Measurements from ENCODE around the gene KBTBD4. TPM values are rescaled to one million over a fixed set of nuclear protein-coding genes. Genes with fewer than 3 reads are reported as not detected.

The KBTBD4 gene
- total and polyA plus RNA-seq, 2 of the 13 experiments (the other 11 are each of a cell fraction or from before 2014, with no cell fraction given) = 8.5 to 12.8 TPM

DNA sequence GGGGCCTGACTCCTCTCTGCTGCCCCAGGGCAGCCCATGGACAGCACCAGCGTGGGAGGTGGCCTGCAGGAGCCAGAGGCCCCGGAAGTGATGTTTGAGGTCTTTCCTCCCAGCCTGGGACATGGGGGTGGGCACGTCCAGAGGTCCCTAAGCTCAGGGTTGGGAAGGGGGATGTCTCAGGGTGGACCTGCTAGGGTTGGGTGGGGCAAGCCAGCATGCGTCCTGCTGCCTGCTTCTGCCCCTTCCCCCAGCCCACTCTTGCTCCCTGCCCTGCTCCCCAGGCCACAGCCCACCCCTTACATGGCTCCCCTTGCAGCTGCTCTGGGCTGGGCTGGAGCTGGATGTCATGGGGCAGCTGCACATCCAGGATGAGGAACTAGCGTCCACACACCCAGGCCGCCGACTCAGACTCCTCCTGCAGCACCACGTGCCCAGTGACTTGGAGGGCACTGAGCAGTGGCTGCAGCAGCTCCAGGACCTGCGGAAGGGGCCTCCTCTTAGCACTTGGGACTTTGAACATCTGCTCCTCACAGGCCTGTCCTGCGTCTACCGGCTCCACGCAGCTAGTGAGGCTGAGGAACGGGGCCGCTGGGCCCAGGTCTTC lies 9.1 kb upstream of the KBTBD4 start (continued):
- TF ChIP-seq HOXD1 (CRISPR knock-in tag; IDR thresholded peaks at IDR 0.05) = 0 out of 2 replicates have a peak, but pooled peaks have one; percentile 30
- TF ChIP-seq, protein P1, sequence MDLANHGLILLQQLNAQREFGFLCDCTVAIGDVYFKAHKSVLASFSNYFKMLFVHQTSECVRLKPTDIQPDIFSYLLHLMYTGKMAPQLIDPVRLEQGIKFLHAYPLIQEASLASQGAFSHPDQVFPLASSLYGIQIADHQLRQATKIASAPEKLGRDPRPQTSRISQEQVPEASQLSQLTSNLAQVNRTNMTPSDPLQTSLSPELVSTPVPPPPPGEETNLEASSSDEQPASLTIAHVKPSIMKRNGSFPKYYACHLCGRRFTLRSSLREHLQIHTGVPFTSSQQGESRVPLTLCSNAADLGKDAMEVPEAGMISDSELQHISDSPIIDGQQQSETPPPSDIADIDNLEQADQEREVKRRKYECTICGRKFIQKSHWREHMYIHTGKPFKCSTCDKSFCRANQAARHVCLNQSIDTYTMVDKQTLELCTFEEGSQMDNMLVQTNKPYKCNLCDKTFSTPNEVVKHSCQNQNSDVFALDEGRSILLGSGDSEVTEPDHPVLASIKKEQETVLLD (CRISPR knock-in tag; IDR thresholded peaks at IDR 0.05; ENCODE audit: low read depth) = no peak
- TF ChIP-seq REPIN1 (CRISPR knock-in tag; IDR thresholded peaks at IDR 0.05; ENCODE audit: borderline replicate concordance, low read depth) = peak; percentile 43; the same call in 1 of the 2 replicates
- 0 out of 2 replicates have a peak, but pooled peaks have one; percentile 9 for TF ChIP-seq ZMYM4 (CRISPR knock-in tag; IDR thresholded peaks at IDR 0.05)
- TF ChIP-seq EED (CRISPR knock-in tag; IDR thresholded peaks at IDR 0.05) = 0 out of 2 replicates have a peak, but pooled peaks have one; percentile 50
- TF ChIP-seq ZNF615 (CRISPR knock-in tag; IDR thresholded peaks at IDR 0.05; ENCODE audit: borderline replicate concordance) = no peak
- TF ChIP-seq, protein P2, sequence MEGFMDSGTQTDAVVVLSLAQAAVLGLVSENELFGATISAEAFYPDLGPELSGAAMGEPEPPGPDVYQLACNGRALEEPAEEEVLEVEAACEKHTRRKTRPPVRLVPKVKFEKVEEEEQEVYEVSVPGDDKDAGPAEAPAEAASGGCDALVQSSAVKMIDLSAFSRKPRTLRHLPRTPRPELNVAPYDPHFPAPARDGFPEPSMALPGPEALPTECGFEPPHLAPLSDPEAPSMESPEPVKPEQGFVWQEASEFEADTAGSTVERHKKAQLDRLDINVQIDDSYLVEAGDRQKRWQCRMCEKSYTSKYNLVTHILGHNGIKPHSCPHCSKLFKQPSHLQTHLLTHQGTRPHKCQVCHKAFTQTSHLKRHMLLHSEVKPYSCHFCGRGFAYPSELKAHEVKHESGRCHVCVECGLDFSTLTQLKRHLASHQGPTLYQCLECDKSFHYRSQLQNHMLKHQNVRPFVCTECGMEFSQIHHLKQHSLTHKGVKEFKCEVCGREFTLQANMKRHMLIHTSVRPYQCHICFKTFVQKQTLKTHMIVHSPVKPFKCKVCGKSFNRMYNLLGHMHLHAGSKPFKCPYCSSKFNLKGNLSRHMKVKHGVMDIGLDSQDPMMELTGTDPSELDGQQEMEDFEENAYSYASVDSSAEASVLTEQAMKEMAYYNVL (CRISPR knock-in tag; IDR thresholded peaks at IDR 0.05; ENCODE audit: borderline replicate concordance) = 0 out of 2 replicates have a peak, but pooled peaks have one; percentile 35
- no peak for TF ChIP-seq ESRRA (CRISPR knock-in tag; IDR thresholded peaks at IDR 0.05; ENCODE audit: low read depth)
- peak; percentile 57; the same call in 1 of the 2 replicates for TF ChIP-seq ZNF430 (CRISPR knock-in tag; IDR thresholded peaks at IDR 0.05)
- TF ChIP-seq ZNF30 (CRISPR knock-in tag; IDR thresholded peaks at IDR 0.05) = no peak
- TF ChIP-seq SP2 (CRISPR knock-in tag; IDR thresholded peaks at IDR 0.05) = no peak
- peak; percentile 52; the same call in 1 of the 2 replicates for TF ChIP-seq RBFOX2 (IDR thresholded peaks at IDR 0.05; ENCODE audit: low read depth, low read length)
- no peak for TF ChIP-seq ATAD3A (CRISPR knock-in tag; IDR thresholded peaks at IDR 0.05)
- TF ChIP-seq ATF7 (IDR thresholded peaks at IDR 0.05) = no peak
- TF ChIP-seq ATF7 (CRISPR knock-in tag; IDR thresholded peaks at IDR 0.05) = peak; percentile 52; the same call in 1 of the 2 replicates
- TF ChIP-seq TARDBP (CRISPR knock-in tag; IDR thresholded peaks at IDR 0.05) = peak; percentile 64; the same call in 1 of the 2 replicates
- TF ChIP-seq YEATS4 (CRISPR knock-in tag; IDR thresholded peaks at IDR 0.05; ENCODE audit: borderline replicate concordance) = peak; percentile 71; the same call in 1 of the 2 replicates
- TF ChIP-seq REXO4 (CRISPR knock-in tag; IDR thresholded peaks at IDR 0.05; ENCODE audit: borderline replicate concordance) = no peak
- TF ChIP-seq ZNF251 (CRISPR knock-in tag; IDR thresholded peaks at IDR 0.05) = peak; percentile 42; the same call in 1 of the 2 replicates
